NCI-H748 (cell line): Measurements from ENCODE around the gene FSTL4.

ENCODE experiments used
- DNase-seq: peaks from one replicate; lab custom pipeline; 2025; ENCODE audit not compliant: unreplicated experiment; lab: John Stamatoyannopoulos, UW

Gene FSTL4

GRCh38 chr5:133273661-133274596, 338.4 kb downstream of the FSTL4 start:
- no peak for DNase-seq

GRCh38 chr5:133272345-133272744, 340.0 kb downstream of the FSTL4 start:
- DNase-seq = no peak

DNA sequence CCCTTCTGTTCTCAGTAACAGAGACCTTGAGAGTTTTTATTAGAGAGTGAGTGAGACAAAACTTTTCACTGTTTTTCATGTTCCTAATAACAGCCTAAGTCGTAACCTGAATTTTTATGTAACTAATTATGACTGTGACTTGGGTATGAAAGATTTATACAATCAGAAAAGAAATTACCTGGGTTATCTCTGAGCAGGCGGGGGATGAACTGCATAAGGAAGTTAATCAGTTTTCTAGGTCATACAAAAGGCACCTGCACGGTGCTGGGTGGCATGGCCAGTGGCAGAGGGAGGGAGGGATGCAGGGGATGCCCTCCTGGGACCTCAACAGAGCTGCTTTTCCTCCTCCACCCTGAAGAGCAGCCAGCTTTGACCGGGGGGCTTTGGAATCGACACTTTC, 340.7 kb downstream of the FSTL4 start:
- DNase-seq = no peak

DNA sequence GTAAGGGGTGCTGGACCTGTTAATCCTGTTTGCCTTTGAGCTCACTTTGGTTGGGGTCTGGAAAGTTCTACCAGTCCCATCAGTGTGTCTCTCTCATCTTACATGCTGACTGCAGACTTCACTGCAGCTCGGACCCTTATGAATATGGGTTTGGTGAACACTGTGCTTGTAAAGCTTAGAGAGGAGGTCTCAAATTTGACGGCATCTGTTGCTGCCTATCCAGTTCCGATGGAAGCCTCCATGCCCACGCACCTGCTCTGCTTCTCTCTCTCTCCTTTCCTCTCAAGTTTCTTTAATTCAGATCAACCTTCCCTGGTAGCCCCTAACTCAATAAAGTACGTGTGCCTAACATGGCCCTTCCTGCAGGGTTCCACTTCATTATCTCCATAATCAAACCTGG, 342.6 kb downstream of the FSTL4 start:
- no peak for DNase-seq

DNA sequence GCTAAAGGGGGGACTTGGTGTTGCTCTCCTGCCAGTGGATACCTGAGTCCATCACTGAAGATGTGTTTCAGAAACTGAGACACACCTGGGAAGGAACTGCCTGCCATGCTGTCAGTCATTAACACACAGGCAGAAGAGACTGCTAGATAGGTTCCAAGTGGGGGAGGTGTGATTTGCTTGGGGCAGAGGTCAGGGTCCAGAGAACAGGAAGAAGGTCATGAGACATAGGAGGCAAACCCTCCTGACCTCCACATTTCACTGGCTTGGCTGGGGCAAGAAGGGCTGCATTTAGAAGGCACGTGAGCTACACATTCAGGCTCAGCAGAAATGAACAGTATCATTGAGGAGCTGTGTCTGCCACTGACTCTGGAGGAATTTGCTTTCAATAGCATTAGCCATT, 344.7 kb downstream of the FSTL4 start:
- DNase-seq = no peak

- no peak for DNase-seq
Observed at GRCh38 chr5:133266966-133267365, 345.4 kb downstream of the FSTL4 start.

DNA sequence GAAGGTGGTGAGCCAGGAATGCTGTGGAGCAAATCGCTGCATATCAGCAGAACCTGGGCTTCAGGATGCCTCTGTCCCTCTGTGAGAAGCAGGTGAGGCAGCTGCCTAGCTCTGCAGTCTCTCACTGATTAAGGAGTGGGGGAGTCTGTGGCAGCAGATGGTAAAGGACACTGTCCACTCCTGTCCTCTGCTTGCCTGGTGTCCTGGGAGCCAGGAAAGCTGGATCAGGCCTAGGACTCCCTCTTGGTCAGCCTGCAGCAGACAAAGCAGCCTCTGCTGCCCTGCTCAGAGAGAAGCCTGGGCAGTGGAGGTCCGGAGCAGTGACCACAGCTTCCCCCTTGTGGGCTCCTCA, 345.8 kb downstream of the FSTL4 start:
- no peak for DNase-seq

DNA sequence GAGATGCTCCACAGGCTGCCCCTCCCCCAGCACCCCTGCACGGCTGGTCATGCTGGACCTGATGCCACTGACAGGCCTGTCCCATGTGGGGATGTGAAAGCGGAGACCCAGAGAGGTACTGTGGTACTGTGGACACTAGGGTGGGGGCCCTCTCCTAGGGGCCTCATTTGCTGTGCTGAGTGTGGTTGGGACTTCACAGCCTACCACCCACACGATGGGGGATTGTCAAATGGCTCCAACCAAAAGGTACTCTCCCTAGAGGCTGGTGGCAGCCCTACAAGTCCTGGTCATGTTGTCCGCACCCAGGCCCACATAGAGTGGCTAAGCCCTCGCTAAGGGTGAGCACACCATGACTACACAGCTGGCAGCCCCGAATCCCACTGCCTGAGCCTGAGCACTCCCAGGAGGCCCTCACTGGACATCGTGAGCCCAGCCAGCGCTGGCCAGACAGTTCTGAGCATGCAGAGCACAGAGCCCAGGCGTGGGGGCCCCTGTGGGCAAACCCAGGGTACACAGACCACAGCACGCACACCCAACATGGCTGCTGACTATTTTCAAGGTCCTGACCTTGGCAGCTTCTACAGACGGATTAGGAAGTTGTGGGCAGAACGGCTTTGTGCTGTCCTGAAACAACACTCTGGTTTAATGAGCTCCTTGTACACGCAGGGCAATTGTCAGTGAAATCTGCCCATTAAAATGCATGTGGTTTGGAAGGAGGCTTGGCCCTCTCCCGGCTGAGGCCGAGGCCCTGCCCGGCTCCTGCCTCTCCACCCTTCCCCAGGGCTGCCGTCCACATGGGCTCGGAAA, 346.4 kb downstream of the FSTL4 start:
- no peak for DNase-seq

DNA sequence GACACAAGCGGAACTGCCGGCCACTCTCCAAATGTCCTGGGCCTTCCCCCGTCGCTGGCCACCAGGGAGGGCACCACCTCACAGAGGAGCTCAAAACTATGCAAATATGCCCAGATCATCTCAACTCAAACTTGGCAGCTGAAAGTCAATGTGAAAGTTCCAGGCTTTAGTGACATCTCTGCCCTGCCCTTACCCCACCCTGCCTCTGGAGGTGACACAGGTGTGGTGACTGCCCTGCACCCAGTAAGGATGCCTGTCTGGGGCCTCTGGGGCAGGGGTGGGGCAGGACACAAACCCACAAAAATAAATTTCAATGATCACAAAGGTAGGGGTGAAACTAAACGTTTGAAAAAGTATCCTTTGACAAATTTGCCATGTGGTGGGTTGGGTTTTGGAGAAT, 347.1 kb downstream of the FSTL4 start:
- no peak for DNase-seq

DNA sequence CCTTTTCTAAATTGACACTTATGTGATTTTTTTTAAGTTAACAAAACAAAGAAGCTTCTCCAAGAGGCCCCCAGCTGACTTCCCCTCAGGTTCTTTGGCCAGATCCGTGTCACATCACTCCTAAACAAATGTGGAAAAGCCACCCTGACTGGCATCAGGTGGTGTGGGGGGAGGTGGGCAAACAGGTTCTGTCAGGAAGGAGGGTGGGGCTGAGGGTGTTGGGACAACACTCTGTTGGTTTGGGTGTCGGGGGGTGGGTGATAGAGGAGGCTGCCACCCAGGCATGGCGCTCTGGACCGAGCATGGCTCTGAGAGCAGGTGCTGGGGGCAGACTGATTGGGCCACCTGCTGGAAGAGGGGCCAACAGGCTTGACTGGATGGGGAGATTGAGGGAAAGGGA, 349.7 kb downstream of the FSTL4 start:
- DNase-seq = peak; percentile 37

DNA sequence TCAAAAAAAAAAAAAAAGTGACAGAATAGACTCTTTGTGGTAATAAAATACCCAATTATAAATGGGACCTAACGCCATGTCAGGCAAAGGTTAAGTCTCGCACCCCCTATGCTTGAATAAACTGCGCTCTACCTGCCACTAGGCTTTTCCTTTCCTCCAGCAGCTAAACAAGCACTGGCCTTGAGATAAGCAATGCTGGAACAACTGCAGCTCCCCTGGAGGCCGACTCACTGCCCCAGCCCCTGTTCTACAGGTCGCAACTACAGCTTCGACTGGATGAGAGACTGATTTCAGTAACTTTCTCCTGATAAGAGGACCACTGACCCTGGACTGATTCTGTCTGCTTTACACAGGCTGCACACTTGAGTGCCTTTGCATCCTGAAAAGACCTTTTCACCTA, 350.3 kb downstream of the FSTL4 start:
- DNase-seq = no peak

DNA sequence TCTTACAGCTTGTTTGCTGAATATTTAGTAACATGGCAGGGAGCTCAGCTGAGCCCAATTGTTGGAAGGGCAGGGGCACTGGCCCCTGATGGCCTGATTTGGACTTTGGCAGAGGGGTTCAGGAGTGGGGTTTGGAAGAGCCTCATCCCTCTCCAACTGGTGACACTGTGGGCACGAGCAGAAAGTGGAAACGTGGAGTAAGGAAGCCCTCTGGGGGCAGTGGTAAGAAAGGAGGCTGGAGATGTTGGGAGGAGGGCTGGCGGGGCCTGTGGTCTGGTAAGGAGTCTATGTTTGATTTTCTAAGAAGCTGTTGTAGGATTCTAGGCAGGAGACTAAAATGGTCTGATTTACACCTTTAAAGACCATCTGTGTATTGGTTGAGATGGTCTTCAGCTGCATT, 351.6 kb downstream of the FSTL4 start:
- DNase-seq = no peak

DNA sequence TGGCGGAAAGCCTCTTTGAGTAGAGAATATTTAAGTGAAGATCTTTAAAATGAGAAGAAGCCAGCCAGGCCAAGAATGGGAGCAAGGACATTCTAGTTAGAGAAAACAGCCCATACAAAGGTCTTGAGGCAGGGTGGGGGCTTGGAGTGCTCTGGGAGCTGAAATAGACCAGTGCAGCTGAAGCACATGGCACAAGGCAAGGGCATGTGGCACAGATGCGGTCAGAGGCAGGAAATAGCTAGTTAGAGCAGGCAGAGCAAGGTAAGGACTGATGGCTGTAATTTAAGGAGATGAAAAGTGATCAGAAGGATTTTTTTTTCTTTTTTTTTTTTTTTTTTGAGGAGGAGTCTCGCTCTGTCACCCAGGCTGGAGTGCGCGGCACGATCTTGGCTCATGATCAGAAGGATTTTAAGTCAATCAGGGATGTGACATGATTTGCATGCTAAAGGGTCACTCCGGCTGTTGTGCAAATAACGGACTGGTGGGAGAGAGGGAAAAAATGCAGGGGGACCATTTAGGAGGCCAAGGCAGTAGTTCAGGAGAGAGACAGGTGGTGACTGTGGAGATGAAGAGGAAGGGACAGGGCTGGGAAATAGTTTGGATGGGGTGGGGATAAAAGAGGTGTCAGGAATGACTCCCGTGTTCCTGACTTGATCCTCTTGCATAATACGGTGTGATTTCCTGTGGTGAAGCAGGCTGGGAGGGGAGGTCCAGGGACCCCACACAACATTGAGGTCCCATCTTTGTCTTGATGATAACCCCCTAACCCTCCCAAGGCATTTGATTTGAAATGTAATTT, 352.9 kb downstream of the FSTL4 start:
- no peak for DNase-seq

- DNase-seq = no peak
Observed at GRCh38 chr5:133257977-133258376, 354.4 kb downstream of the FSTL4 start.

DNA sequence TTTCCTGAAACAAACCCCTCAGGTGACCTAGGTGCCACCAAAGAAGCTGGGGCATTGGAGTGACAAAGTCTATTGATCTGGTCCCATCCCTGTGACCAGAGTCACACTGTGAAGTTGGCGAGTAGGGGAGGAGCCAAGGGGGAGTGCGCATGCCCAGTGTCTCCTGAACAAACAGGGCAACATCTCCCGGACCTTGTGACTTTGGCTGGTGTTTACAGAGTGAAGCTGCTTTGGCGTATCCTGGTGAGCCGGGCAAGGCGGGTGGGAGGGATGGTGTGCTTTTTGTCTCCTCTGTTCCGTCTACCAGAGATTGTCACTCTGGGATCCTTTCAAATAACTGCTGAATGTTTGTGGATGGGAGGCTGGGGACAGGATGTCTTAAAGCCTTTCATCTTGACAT, 356.1 kb downstream of the FSTL4 start:
- DNase-seq = no peak

DNA sequence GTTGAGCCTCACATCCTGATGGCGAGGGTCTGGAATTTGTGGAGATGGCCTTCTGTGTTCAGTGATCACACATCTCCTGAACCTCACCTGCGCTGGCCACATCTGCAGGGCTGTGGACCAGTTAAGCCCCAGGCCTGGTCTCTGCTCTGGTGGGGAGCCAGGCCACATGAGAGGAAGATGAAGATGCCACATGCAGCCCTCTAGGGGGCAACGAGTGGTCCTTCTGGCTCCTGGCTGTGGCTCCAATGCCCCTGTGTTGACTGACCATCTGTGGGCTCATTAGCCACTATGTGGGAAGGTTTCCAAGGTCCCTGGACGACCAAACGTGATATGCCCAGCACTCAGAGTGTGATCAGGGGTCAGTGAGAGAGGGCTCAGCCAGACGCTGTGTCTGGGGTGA, 357.5 kb downstream of the FSTL4 start:
- DNase-seq = no peak

GRCh38 chr5:133253671-133254070, 358.7 kb downstream of the FSTL4 start:
- no peak for DNase-seq

- peak; percentile 32 for DNase-seq
Observed at GRCh38 chr5:133253070-133253469, 359.3 kb downstream of the FSTL4 start.

GRCh38 chr5:133252133-133252480, 360.2 kb downstream of the FSTL4 start:
- no peak for DNase-seq

DNA sequence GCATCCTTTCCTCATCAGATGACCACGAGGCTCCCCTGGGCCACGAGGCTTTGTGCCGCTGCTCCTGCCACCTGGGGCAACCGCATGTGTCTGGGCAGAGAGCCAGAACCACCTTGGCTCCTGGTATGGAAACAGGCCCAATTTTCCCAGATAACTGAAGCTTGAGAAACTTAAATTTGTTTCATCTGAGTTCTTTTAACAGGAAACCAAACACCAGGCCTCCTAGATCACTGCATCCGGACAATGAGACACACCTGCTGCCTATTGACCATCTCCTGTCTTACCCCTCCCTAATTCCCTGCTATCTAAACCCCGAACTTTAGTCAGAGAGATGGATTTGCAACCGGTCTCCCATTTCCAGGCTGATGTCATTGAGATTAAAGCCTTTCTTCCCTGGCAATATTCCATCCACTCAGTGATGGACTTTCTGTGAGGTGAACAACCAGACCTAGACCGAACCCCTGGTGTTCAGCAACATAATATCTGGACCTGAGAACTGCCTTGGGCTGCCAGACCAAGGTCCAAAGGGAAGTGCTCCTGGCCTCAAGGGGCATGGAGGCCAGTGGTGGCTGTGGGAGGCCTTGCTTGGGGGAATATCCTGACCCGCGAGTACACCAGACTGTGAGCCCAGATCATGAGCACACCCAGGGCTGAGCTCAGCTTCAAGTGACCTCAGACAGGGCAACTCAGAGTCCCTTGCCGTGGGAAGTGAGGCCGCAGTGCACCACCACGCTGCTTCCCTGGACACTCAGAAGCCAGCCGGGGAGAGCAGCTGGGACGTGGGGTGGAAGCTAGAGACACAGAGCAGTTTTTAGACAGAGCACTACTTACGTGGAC, 360.8 kb downstream of the FSTL4 start:
- DNase-seq = peak; percentile 73

DNA sequence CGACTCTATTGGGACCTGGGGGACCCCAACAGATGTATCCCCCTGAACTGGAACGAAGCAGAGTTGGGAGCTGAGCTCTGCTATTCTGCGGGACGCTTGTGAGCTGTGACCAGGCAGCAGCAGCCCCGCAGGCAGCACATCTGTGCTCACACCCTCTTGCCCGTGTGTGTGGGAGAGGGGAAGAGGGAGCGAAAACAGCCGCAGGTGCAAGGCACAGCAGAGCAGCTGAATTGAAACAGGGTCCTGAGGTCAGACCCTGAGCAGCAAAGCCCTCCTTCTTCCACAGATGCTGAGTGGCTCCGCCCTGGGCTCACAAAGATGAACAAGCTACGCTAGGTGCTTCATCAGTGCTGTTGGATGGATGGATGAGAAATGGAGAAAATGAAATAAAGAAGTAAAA, 361.8 kb downstream of the FSTL4 start:
- peak; percentile 86 for DNase-seq
